GM12873 (cell line): ENCODE results near the gene CARNS1.

Experiments used
- CTCF ChIP-seq: IDR thresholded peaks from 2 replicates; pipeline ENCODE4 v1.5.1; 2012; ENCODE audit warnings: low read depth, mild to moderate bottlenecking, moderate library complexity, low read length, control low read depth; ENCODE audit not compliant: insufficient read depth; ENCODE audit errors: missing control alignments

CARNS1 gene

GRCh38 chr11:67407688-67408163, 7.8 kb upstream of the CARNS1 start:
- no peak for TF ChIP-seq CTCF

- no peak for TF ChIP-seq CTCF
Observed at GRCh38 chr11:67408437-67409200, 6.9 kb upstream of the CARNS1 start.

GRCh38 chr11:67409261-67409666, 6.2 kb upstream of the CARNS1 start:
- TF ChIP-seq CTCF = no peak

- TF ChIP-seq CTCF = no peak
Observed at GRCh38 chr11:67409781-67410368, 5.6 kb upstream of the CARNS1 start.

- TF ChIP-seq CTCF = no peak
Observed at GRCh38 chr11:67410369-67410831, 5.1 kb upstream of the CARNS1 start.

- TF ChIP-seq CTCF = no peak
Observed at GRCh38 chr11:67410984-67411784, 4.3 kb upstream of the CARNS1 start.

GRCh38 chr11:67411785-67412152, 3.7 kb upstream of the CARNS1 start:
- no peak for TF ChIP-seq CTCF
